ENCODE data around the gene ZSCAN21.

ZSCAN21 gene

DNA sequence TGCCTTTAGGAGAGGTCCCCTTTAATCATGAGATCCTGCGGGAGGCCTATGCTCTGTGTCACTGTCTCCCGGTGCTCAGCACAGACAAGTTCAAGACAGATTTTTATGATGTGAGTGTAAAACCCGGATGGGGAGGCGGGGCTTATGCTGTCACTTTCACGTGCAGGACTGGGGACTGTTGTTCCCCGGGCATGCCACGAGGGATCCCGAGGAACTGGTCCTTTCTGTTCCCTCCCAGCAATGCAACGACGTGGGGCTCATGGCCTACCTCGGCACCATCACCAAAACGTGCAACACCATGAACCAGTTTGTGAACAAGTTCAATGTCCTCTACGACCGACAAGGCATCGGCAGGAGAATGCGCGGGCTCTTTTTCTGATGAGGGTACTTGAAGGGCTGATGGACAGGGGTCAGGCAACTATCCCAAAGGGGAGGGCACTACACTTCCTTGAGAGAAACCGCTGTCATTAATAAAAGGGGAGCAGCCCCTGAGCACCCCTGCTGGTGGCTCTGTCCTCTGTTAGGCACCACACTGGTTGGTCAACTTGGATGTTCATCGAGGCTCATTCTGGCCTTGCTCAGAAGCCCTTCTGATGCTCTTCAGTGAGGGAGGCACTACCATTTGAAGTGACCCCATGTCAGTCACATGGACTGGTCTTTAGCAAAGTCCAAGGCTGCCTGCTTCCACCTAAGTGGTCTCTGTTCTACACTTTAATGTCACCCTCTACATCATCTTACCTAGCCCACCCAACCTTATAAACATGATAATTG, 42.0 kb downstream of the ZSCAN21 start:
- TF ChIP-seq, protein P1, sequence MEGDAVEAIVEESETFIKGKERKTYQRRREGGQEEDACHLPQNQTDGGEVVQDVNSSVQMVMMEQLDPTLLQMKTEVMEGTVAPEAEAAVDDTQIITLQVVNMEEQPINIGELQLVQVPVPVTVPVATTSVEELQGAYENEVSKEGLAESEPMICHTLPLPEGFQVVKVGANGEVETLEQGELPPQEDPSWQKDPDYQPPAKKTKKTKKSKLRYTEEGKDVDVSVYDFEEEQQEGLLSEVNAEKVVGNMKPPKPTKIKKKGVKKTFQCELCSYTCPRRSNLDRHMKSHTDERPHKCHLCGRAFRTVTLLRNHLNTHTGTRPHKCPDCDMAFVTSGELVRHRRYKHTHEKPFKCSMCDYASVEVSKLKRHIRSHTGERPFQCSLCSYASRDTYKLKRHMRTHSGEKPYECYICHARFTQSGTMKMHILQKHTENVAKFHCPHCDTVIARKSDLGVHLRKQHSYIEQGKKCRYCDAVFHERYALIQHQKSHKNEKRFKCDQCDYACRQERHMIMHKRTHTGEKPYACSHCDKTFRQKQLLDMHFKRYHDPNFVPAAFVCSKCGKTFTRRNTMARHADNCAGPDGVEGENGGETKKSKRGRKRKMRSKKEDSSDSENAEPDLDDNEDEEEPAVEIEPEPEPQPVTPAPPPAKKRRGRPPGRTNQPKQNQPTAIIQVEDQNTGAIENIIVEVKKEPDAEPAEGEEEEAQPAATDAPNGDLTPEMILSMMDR (conservative IDR thresholded peaks at IDR 0.05; ENCODE audit: low read depth, low read length) = peak; percentile 19
- no peak for DNase-seq (ENCODE audit: low read depth)
- no peak overlapping the region for H3K4me3 ChIP-seq (ENCODE audit: low read length)

- DNase-seq (ENCODE audit: low read depth) = no peak
- TF ChIP-seq, protein P1 (conservative IDR thresholded peaks at IDR 0.05; ENCODE audit: low read depth, low read length) = no peak
- no peak overlapping the region for H3K4me3 ChIP-seq (ENCODE audit: low read length)
These were observed 43.5 kb downstream of the ZSCAN21 start for GRCh38 chr7:100093054-100093453.

GRCh38 chr7:100093498-100093897, 43.9 kb downstream of the ZSCAN21 start:
- H3K4me3 ChIP-seq (ENCODE audit: low read length) = no peak overlapping the region
- no peak for DNase-seq (ENCODE audit: low read depth)
- TF ChIP-seq, protein P1 (conservative IDR thresholded peaks at IDR 0.05; ENCODE audit: low read depth, low read length) = no peak

DNA sequence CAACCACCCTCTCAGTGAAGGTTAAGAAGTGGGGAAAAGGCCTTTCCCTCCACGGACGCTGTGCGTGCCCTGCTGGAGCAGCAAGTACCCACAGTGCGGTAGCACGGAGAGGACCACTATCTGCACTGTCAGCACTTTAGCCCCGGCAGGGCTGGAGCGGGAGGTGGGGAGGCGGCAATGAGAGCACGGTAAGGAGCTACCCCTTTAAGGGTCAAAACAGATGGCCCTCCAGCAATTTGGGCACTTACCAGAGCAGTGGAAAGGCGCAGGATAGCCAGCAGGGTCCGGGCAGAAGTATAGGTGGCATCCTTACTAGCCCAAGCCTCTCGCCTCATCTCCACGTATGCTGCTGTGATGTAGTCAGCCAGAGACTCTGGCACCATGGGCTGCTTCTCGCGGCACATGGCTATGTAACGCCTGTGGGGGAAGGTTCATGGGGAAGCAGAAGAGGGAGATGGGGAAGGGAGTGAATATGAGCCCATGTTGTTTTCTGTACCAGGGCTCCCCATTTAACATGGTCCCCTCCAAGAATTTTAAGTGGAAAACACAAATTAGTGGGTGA, 44.4 kb downstream of the ZSCAN21 start:
- TF ChIP-seq, protein P1 (conservative IDR thresholded peaks at IDR 0.05; ENCODE audit: low read depth, low read length) = no peak
- no peak overlapping the region for H3K4me3 ChIP-seq (ENCODE audit: low read length)

DNA sequence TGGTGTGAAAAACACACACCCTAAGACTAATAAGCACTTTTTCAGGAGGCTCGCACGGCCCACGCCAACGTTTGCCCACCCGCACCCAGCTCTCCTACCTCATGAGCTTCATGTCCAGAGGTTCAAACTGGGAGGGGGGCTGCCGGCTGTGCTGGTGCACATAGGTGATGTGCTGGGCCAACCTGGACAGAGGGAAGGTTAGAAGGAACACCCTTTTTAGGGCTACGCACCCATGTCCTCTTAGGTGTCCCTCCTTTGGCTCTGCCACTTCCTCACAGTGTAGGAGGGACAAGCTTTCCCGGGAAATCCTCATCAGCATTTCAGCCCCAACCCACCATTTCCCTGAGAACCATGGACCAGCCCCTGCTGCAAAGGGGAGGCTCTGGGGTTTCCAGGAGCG, 45.7 kb downstream of the ZSCAN21 start:
- H3K4me3 ChIP-seq (ENCODE audit: low read length) = no peak overlapping the region
- TF ChIP-seq, protein P1 (conservative IDR thresholded peaks at IDR 0.05; ENCODE audit: low read depth, low read length) = no peak
- DNase-seq (ENCODE audit: low read depth) = no peak

More for the DNA sequence above, 44.4 kb downstream of the ZSCAN21 start:
- no peak for DNase-seq (ENCODE audit: low read depth)

DNA sequence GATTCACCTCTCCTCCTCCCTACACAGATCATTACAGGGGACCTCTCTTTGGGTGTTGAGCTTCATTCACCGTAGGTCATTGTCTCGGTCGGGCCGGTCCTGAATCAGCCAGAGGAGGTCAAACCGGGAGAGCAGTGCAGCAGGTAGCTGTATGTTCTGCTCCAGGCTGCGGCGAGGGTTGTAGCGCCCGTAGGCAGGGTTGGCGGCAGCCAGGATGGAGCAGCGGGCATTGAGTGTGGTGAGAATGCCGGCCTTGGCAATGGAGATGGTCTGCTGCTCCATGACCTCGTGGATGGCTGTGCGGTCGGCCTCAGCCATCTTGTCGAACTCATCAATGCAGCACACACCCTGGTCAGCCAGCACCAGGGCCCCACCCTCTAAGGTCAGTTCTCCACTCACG, 46.1 kb downstream of the ZSCAN21 start:
- no peak overlapping the region for H3K4me3 ChIP-seq (ENCODE audit: low read length)
- no peak for DNase-seq (ENCODE audit: low read depth)
- TF ChIP-seq, protein P1 (conservative IDR thresholded peaks at IDR 0.05; ENCODE audit: low read depth, low read length) = no peak

GRCh38 chr7:100098913-100099312, 49.3 kb downstream of the ZSCAN21 start:
- H3K4me3 ChIP-seq (ENCODE audit: low read length) = peak overlapping the region; percentile 94
- DNase-seq (ENCODE audit: low read depth) = no peak
- TF ChIP-seq, protein P1 (conservative IDR thresholded peaks at IDR 0.05; ENCODE audit: low read depth, low read length) = no peak
